HepG2 (cell line): ENCODE measurements around the gene DPPA2. TPM values are rescaled to one million over a fixed set of nuclear protein-coding genes. Genes with fewer than 3 reads are reported as not detected.

ENCODE experiments used
- ATAC-seq: fragments of 200-7000 bp; cut with Tn5 transposase; 3 replicates; pipeline ENCODE4 v1.9.1; 2020; ENCODE audit warnings: mild to moderate bottlenecking, moderate library complexity
- BruUV-seq: library from RNA; stranded (reverse); fragments of 400-500 nt; replicated peaks from 2 replicates; lab custom pipeline; 2021; lab: Mats Ljungman, UMichigan
- CTCF ChIA-PET: fragments of 300-600 bp; formaldehyde crosslinking; extraction: SDS; loops from one replicate; lab custom pipeline; 2021; ENCODE audit warnings: low total read pairs, inconsistent platforms, low intra/inter-chr PET ratio; lab: Yijun Ruan, JAX
- POLR2A ChIA-PET: fragments of 350-600 bp; sonication (Branson Sonifier 250); formaldehyde crosslinking; loops from one replicate; lab custom pipeline; 2020; ENCODE audit warnings: antibody characterized with exemption, inconsistent platforms; lab: Yijun Ruan, JAX
- DNase-seq: peaks from one replicate; pipeline ENCODE4 v3.0.0-alpha.2; 2015; ENCODE audit warnings: low spot score
- FAIRE-seq: peaks from 3 replicates; lab custom pipeline; 2011; peaks lifted over from hg19 to GRCh38; lab: Jason Lieb, UNC
- H2AFZ ChIP-seq: one replicate; pipeline ENCODE4 v1.6.1; 2011; ENCODE audit warnings: low read length, inconsistent platforms
- H3K27ac ChIP-seq: fragments of 300-600 bp; 3 replicates; pipeline ENCODE4 v1.8.0; 2011; ENCODE audit warnings: mixed run types, mild to moderate bottlenecking, mixed read lengths, low read length, inconsistent platforms; ENCODE audit not compliant: insufficient read depth; ENCODE audit errors: extremely low read length
- H3K27me3 ChIP-seq, 2 experiments: fragments of 200-600 bp in 1 of 2; 2 replicates in 1 of 2; 3 replicates in 1 of 2; pipeline versions ENCODE4 v1.6.0 to v1.8.0; 2011; ENCODE audit warnings: low read length in 2 of 2, mild to moderate bottlenecking in 2 of 2, moderate library complexity in 2 of 2, inconsistent platforms in 1 of 2; ENCODE audit not compliant: insufficient read depth in 2 of 2, control insufficient read depth in 1 of 2
- H3K36me3 ChIP-seq, 2 experiments: fragments of 200-600 bp in 1 of 2; replicated peaks in 1 of 2; 2 replicates in 1 of 2; 3 replicates in 1 of 2; pipeline versions ENCODE4 v1.5.1 to v1.8.0; 2011; ENCODE audit warnings: low read length in 2 of 2, inconsistent platforms in 1 of 2; ENCODE audit not compliant: insufficient read depth in 2 of 2, control insufficient read depth in 1 of 2
- H3K4me1 ChIP-seq: 2 replicates; pipeline ENCODE4 v1.5.1; 2012; ENCODE audit warnings: low read length, inconsistent platforms; ENCODE audit not compliant: insufficient read depth
- H3K4me2 ChIP-seq: 2 replicates; pipeline ENCODE4 v1.6.0; 2011; ENCODE audit warnings: low read depth, low read length, inconsistent platforms
- H3K4me3 ChIP-seq, 3 experiments: fragments of 200-600 bp in 1 of 3; sonication (generic), shearing (Covaris generic) in 1 of 3; replicated peaks in 1 of 3; 2 replicates each; pipeline ENCODE4 v1.5.1; 2011 to 2016; ENCODE audit warnings: low read length in 3 of 3, inconsistent platforms in 2 of 3, low read depth in 2 of 3, mild to moderate bottlenecking in 2 of 3, control low read depth in 1 of 3, mixed read lengths in 1 of 3; ENCODE audit not compliant: insufficient read depth in 1 of 3
- H3K79me2 ChIP-seq: one replicate; pipeline ENCODE4 v1.6.1; 2011; ENCODE audit warnings: low read length, inconsistent platforms; ENCODE audit not compliant: insufficient read depth
- H3K9ac ChIP-seq: 2 replicates; pipeline ENCODE4 v1.6.0; 2011; ENCODE audit warnings: mild to moderate bottlenecking, low read depth, low read length, inconsistent platforms; ENCODE audit not compliant: insufficient read depth
- H3K9me3 ChIP-seq: 2 replicates; pipeline ENCODE4 v1.5.1; 2012; ENCODE audit warnings: mild to moderate bottlenecking, low read length
- H4K20me1 ChIP-seq: 2 replicates; pipeline ENCODE4 v1.6.0; 2011; ENCODE audit warnings: inconsistent platforms, mild to moderate bottlenecking, low read length, moderate library complexity; ENCODE audit not compliant: insufficient read depth
- ARID3A ChIP-seq: IDR thresholded peaks from 2 replicates; pipeline ENCODE4 v1.6.1; 2012; ENCODE audit warnings: low read depth, low read length, improper control_type of control experiment
- FOXK1 ChIP-seq: sonication (generic); formaldehyde crosslinking; IDR thresholded peaks from 2 replicates; pipeline ENCODE4 v1.4.0; 2020; ENCODE audit warnings: low read depth, missing genetic modification reagents, borderline replicate concordance
- GATAD2A ChIP-seq: IDR thresholded peaks from 2 replicates; pipeline ENCODE4 v1.6.1; 2016
- MXD3 ChIP-seq: IDR thresholded peaks from 2 replicates; pipeline ENCODE4 v1.6.1; 2016; ENCODE audit warnings: mild to moderate bottlenecking, missing biosample characterization, missing genetic modification reagents
- ZBTB7A ChIP-seq: sonication (generic); formaldehyde crosslinking; IDR thresholded peaks from 2 replicates; pipeline ENCODE4 v1.8.0; 2022; ENCODE audit warnings: mild to moderate bottlenecking, missing genetic modification reagents
- ZKSCAN8 ChIP-seq: IDR thresholded peaks from 2 replicates; pipeline ENCODE4 v1.6.1; 2016; ENCODE audit warnings: borderline replicate concordance, missing genetic modification reagents, missing compliant biosample characterization
- ZNF12 ChIP-seq: sonication (generic); formaldehyde crosslinking; IDR thresholded peaks from 2 replicates; pipeline ENCODE4 v1.5.0; 2020; ENCODE audit warnings: missing genetic modification reagents
- ZNF703 ChIP-seq: sonication (generic); formaldehyde crosslinking; IDR thresholded peaks from 2 replicates; pipeline ENCODE4 v1.5.1; 2020; ENCODE audit warnings: missing genetic modification reagents, mild to moderate bottlenecking, moderate library complexity, borderline replicate concordance
- WGBS: methylation state at CpG from one replicate; pipeline ENCODE4 v1.1.6; 2017; ENCODE audit warnings: low lambda C conversion rate; 5-methylcytosine and 5-hydroxymethylcytosine counted together
- in situ Hi-C: cut with HindIII; loops from 2 replicates; pipeline ENCODE4 v1.10.0; 2017; ENCODE audit warnings: low pct_unique_long_range_greater_than_20kb; ENCODE audit not compliant: extremely low pct_ligation_motif_present
- intact Hi-C: fragments of 100-400 bp; cut with micrococcal nuclease; formaldehyde crosslinking; loops from one replicate; pipeline ENCODE4 v1.10.0; 2022; ENCODE audit not compliant: unreplicated experiment
- polyA plus RNA-seq, 8 experiments: library from polyadenylated mRNA; depleted of rRNA in 3 of 8; stranded (reverse) in 7 of 8; unstranded in 1 of 8; fragments of >200 nt; fragmentation: Illumina TruSeq in 4 of 8; extraction: Trizol in 4 of 8; gene quantifications; 2 replicates each; pipeline versions ENCODE4 v1.2.1 to v1.2.3, GENCODE V29; 2011 to 2016; ENCODE audit warnings: low read depth in 4 of 8, missing spikeins in 1 of 8, mixed read lengths in 1 of 8; ENCODE audit not compliant: insufficient read depth in 1 of 8
- total RNA-seq, 5 experiments: library from RNA; depleted of rRNA; stranded (reverse); fragments of >200 nt; fragmentation: Illumina TruSeq; extraction: Trizol; gene quantifications; 2 replicates each; pipeline ENCODE4 v1.2.3, GENCODE V29; 2016; ENCODE audit warnings: low read depth in 1 of 5
- TF ChIP-seq, protein P1 (sequence below): sonication (generic); formaldehyde crosslinking; conservative IDR thresholded peaks from 2 replicates; pipeline ENCODE4 v1.8.0; 2022; ENCODE audit warnings: missing genetic modification reagents
- TF ChIP-seq, protein P2 (sequence below): sonication (generic); formaldehyde crosslinking; IDR thresholded peaks from 2 replicates; pipeline ENCODE4 v1.4.0; 2020; ENCODE audit warnings: missing genetic modification reagents

Gene DPPA2
- total and polyA plus RNA-seq, 2 of the 13 experiments (the other 11 are each of a cell fraction or from before 2014, with no cell fraction given): not detected

- H3K9ac ChIP-seq: no peak overlapping the region
- no peak for FAIRE-seq
- DNase-seq: no peak
- H3K79me2 ChIP-seq: no peaks in the 10 kb centered on the region
- H4K20me1 ChIP-seq: no peaks in the 10 kb centered on the region
- 25% methylated on average over 2 of the region's 2 CpGs for WGBS
- TF ChIP-seq ARID3A (no peak), ZNF12 (CRISPR knock-in tag) (no peak), GATAD2A (CRISPR knock-in tag) (no peak)
- H3K27ac ChIP-seq: no peak overlapping the region
- no peak overlapping the region for H3K4me2 ChIP-seq
- ChIA-PET POLR2A (no interaction called here), CTCF (no interaction called here)
- no peaks in the 10 kb centered on the region; a peak in 1 of 5 replicates for H3K27me3 ChIP-seq
- no peaks in the 10 kb centered on the region for H3K9me3 ChIP-seq
- H2AFZ ChIP-seq: no peak overlapping the region
- in situ Hi-C loops (no loop called here), intact Hi-C loops (no loop called here)
- no TSS peak for BruUV-seq
- H3K36me3 ChIP-seq: no peaks in the 10 kb centered on the region
- ATAC-seq: no peak
- no peaks in the 10 kb centered on the region for H3K4me1 ChIP-seq
- no peak overlapping the region for H3K4me3 ChIP-seq
Measured at GRCh38 chr3:109257269-109257668, 59.0 kb downstream of the DPPA2 start.

DNA sequence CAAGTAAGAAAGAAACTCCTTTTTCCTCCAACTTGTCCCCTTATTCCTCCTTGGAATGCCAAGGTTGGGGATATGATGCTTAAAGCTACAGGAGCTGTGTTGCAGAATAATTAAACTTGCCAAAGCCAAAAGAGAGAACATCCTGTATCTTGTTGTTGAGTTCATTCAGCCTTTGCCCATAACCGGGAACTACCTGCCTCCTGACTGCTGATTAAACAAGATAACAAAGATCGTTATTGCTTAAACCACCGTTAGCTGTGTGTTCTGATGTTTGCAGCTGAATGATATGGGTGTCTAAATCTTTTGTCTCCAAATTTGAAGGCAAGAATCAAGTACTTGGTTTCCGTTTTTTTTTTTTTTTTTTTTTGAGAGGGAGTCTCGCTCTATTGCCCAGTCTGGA lies 61.5 kb downstream of the DPPA2 start:
- Histone ChIP-seq H3K79me2 (no peaks in the 10 kb centered on the region), H3K27me3 (no peaks in the 10 kb centered on the region), H3K9me3 (no peaks in the 10 kb centered on the region), H3K4me1 (no peaks in the 10 kb centered on the region), H3K36me3 (no peaks in the 10 kb centered on the region), H2AFZ (no peak overlapping the region), H3K27ac (no peak overlapping the region), H3K4me3 (no peak overlapping the region), H3K4me2 (no peak overlapping the region), H4K20me1 (no peaks in the 10 kb centered on the region), H3K9ac (no peak overlapping the region)
- FAIRE-seq (no peak), DNase-seq (no peak), ATAC-seq (no peak)
- ChIA-PET POLR2A (no interaction called here), CTCF (no interaction called here)
- WGBS: 6% methylated on average over 4 of the region's 5 CpGs
- intact Hi-C loops (no loop called here), in situ Hi-C loops (no loop called here)
- BruUV-seq: no TSS peak
- no peak for TF ChIP-seq FOXK1 (CRISPR knock-in tag)
- TF ChIP-seq ZKSCAN8: no peak
- TF ChIP-seq ZNF703: no peak
- TF ChIP-seq, protein P1, sequence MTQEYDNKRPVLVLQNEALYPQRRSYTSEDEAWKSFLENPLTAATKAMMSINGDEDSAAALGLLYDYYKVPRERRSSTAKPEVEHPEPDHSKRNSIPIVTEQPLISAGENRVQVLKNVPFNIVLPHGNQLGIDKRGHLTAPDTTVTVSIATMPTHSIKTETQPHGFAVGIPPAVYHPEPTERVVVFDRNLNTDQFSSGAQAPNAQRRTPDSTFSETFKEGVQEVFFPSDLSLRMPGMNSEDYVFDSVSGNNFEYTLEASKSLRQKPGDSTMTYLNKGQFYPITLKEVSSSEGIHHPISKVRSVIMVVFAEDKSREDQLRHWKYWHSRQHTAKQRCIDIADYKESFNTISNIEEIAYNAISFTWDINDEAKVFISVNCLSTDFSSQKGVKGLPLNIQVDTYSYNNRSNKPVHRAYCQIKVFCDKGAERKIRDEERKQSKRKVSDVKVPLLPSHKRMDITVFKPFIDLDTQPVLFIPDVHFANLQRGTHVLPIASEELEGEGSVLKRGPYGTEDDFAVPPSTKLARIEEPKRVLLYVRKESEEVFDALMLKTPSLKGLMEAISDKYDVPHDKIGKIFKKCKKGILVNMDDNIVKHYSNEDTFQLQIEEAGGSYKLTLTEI: no peak
- TF ChIP-seq MXD3 (CRISPR knock-in tag): no peak
- TF ChIP-seq, protein P2, sequence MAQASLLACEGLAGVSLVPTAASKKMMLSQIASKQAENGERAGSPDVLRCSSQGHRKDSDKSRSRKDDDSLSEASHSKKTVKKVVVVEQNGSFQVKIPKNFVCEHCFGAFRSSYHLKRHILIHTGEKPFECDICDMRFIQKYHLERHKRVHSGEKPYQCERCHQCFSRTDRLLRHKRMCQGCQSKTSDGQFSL (CRISPR knock-in tag): no peak
- TF ChIP-seq ZBTB7A (CRISPR knock-in tag): no peak
